Measurements from ENCODE around the gene CHCHD1.
"Not testable (repeated sequence)": the region's sequence is repeated elsewhere in the genome, so short reads cannot be mapped to it uniquely, and the experiment has no call there.

Gene CHCHD1

DNA sequence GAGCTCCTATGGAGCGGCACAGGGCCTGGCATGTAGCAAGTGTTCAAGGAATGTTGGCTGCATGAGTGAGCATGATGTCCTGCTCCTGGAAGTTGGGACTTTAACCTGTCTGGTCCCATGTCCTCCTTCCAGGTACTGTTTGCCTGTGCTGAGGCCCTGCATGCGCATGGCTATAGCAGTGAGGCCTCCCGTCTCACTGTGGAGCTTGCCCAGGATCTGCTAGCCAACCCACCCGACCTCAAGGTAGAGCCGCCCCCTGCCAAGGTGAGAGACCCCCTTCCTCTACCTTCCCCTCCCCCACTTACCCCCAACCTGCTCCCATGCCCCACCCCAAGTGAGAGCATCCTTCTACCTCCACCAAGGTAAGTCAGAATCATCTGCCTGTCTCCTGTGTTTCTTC lies 11.6 kb downstream of the CHCHD1 start:
- no peak for DNase-seq (ENCODE audit: low read depth)

DNA sequence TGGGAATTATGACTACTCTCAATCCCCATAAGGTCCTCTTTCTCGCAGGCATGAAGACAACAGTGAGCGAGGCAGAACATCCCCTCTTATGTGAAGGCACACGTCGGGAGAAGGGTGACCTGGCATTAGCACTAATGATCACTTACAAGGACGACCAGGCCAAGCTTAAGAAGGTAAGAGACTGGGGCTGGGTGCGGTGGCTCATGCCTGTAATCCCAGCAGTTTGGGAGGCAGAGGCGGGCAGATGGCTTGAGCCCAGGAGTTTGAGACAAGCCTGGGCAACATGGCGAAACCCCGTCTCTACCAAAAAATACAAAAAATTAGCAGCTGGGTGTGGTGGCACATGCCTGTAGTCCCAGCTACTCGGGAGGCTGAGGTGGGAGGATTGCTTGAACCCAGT lies 13.6 kb downstream of the CHCHD1 start:
- not testable (repeated sequence) for DNase-seq (ENCODE audit: low read depth)

DNA sequence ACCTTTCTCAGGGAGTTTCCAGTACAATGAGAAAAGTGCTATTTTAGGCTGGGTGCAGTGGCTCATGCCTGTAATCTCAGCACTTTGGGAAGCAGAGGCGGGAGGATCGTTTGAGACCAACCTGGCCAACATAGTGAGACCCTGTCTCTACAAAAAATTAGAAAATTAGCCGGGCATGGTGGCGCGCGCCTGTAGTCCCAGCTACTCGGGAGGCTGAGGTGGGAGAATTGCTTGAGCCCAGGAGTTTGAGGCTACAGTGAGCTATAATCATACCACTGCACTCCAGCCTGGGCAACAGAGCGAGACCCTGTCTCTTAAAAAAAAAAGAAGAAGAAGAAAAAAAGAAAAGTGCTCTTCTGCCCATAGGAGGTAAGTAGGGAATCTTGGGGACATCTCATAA lies 14.2 kb downstream of the CHCHD1 start:
- DNase-seq (ENCODE audit: low read depth) = not testable (repeated sequence)

DNA sequence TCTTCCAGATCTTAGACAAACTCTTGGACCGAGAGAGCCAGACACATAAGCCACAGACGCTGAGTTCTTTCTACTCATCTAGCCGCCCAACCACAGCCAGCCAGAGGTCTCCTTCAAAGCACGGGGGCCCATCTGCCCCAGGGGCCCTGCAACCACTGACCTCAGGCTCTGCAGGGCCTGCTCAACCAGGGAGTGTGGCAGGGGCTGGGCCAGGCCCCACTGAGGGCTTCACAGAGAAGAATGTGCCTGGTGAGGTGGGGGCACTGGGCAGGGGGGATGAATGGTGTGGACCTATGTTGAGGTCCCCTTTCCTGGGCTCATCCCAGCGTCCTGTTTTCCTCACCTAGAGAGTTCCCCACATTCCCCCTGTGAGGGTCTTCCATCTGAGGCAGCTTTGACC lies 14.9 kb downstream of the CHCHD1 start:
- DNase-seq (ENCODE audit: low read depth) = no peak

GRCh38 chr10:73797324-73798025 lies 15.6 kb downstream of the CHCHD1 start:
- DNase-seq (ENCODE audit: low read depth) = no peak

DNA sequence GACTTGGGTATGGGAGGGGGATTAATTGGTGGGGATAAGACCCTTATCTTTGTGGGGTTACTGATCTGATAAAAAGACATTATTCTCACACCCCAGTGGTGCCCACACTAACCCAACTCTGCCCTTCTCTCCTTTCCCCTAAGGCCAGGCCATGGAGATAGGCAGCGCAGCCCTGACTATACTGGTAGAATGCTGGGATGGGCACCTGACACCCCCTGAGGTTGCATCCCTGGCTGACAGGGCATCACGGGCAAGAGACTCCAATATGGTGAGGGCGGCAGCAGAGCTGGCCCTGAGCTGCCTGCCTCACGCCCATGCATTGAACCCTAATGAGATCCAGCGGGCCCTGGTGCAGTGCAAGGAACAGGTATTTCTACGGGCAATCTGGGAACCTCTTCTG lies 16.2 kb downstream of the CHCHD1 start:
- no peak for DNase-seq (ENCODE audit: low read depth)

DNA sequence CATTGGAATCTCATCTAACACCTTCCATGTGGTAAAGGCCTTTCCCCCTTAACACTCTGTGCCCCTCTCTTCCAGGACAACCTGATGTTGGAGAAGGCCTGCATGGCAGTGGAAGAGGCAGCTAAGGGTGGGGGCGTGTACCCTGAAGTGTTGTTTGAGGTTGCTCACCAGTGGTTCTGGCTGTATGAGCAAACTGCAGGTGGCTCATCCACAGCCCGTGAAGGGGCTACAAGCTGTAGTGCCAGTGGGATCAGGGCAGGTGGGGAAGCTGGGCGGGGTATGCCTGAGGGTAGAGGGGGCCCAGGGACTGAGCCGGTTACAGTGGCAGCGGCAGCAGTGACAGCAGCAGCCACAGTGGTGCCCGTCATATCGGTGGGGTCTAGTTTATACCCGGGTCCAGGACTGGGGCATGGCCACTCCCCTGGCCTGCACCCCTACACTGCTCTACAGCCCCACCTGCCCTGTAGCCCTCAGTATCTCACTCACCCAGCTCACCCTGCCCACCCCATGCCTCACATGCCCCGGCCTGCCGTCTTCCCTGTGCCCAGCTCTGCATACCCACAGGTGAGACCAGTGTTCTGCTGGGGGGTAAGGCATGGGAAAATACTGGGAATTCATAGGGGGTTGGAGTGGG lies 17.2 kb downstream of the CHCHD1 start:
- no peak for DNase-seq (ENCODE audit: low read depth)

- DNase-seq (ENCODE audit: low read depth) = no peak
Measured at GRCh38 chr10:73799899-73800559, 18.2 kb downstream of the CHCHD1 start.

DNA sequence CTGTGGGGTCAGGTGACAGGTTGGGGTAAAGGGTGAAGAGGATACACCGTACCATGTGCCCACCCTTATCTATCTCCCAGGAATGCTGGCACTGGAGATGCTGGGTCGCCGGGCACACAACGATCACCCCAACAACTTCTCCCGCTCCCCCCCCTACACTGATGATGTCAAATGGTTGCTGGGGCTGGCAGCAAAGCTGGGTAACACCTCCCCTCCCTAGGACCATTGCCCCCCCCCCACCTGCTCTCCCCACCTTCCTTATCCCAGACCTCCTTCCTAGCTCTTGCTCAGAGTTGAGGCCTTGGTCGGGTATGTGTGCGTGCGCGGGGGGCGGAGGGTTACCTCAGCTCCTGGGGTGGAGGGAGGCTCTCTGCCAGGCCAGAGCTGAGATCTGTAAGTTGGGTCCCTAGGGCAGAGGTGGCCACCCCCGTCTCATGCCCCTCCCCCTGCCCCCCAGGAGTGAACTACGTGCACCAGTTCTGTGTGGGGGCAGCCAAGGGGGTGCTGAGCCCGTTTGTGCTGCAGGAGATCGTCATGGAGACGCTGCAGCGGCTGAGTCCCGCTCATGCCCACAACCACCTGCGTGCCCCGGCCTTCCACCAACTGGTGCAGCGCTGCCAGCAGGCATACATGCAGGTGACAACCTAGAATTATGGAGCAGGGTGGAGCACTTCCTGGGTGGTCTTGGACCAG lies 18.9 kb downstream of the CHCHD1 start:
- DNase-seq (ENCODE audit: low read depth) = no peak

DNA sequence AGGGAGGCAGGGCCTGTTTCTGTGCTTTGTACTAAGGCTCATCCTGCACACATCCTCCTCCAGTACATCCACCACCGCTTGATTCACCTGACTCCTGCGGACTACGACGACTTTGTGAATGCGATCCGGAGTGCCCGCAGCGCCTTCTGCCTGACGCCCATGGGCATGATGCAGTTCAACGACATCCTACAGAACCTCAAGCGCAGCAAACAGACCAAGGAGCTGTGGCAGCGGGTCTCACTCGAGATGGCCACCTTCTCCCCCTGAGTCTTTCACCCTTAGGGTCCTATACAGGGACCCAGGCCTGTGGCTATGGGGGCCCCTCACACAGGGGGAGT lies 19.4 kb downstream of the CHCHD1 start:
- no peak for DNase-seq (ENCODE audit: low read depth)

- no peak for DNase-seq (ENCODE audit: low read depth)
Measured at GRCh38 chr10:73802276-73802991, 20.6 kb downstream of the CHCHD1 start.

- DNase-seq (ENCODE audit: low read depth) = no peak
Measured at GRCh38 chr10:73803680-73804286, 21.9 kb downstream of the CHCHD1 start.

DNA sequence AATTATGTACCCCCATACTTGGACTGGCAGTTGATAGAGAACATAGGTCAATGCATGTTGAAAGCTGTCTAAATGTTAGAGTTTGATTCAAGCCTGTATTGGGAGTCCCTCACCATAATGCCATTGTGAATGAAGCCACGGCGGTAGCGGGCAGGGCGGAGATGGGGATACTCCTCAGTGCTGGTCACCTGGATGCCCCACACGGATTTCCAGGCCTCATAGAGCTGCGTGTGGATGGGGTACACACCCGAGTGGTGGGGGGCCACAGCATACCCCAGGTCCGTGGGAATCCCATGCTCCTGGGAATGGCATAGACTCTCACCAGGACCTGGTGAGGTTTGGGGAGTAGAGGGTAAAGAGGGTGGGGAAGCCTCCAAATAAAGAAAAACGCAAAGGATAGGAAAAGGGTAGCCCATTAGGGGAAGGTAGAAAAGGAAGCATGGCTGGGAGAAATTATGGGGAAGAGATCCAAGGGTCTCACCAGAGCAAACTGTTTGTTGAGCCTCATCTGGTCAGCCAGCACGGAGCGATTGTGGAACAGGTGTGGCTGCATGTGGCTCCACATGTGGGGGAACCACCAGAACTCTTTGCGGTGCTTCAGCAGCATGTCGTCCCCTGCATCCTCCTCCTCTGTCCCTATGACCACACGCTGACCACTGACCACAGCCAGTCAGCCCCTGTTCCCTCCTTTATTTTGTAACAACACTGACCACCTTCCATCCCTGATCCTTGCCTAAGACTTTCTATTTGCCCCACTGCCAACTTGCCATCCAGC lies 24.5 kb downstream of the CHCHD1 start:
- DNase-seq (ENCODE audit: low read depth) = no peak

DNA sequence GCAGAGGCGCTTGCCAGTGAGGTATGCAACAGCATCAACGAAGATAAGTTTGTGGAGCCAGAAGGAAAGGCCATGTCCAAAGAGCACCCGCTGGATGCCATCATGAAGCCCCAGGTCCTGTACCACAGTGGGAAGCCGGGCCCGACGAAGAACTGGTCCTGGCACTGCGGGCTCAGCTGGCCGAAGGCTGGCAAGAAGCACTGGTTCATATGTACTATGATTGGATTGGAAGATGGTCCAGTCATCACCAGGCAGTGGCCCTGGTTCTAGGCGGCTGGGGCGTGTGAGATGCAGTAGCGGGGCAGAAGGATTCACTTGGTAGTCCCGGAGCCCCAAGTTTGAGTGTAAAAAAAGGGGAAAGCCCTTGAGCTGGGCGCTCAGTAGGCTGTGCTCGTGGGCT lies 25.6 kb downstream of the CHCHD1 start:
- DNase-seq (ENCODE audit: low read depth) = no peak

GRCh38 chr10:73808021-73808815 lies 26.4 kb downstream of the CHCHD1 start:
- no peak for DNase-seq (ENCODE audit: low read depth)

DNA sequence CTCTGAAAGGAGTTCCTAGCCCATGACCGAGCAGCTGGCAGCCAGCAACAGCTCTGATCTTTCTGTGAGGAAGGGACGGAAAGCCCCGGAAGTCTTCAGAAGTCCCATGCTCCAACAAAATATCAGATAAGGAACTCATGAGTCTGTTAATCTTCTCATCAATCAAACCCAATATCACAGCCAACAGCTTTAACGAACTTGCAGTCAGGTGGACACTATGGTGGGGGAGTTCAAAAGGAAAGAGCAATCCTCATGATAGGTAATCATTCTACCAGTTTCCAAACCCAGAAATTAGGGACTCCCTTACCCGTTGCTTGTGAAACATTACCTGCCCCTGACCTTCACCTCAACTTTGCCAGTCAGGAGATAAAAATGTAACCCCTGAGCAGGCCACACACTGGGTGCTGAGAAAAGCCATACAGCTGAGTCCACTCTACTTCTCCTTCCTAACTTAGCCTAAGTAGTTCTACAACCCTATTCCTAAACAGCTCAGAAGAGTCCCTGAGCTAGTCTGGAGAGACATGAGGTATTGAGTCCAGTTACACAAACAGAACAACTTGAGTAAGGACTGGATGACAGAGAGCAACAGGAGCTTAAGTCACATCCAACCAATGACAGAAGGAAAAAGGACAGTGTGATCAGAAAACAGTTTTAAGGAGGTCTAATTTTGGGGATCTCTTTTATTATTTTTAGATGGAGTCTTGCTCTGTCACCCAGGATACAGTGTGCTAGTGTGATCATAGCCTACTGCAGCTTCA lies 27.4 kb downstream of the CHCHD1 start:
- DNase-seq (ENCODE audit: low read depth) = no peak

DNA sequence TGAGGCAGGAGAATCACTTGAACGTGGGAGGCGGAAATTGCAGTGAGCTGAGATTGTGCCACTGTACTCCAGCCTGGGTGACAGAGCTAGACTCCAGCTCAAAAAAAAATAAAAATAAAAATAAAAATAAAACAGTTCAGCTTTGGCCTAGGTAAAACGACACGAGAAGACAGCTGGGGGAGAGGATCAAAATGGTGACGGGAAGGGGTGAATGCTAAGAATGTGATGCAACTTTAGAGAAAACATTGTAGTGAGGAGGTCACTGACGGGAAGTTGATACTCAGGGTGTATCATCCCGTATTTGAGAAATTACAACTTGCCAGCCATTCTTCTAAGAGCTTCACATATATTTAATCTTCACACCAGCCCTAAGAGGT lies 28.5 kb downstream of the CHCHD1 start:
- no peak for DNase-seq (ENCODE audit: low read depth)

- peak; percentile 12 for DNase-seq (ENCODE audit: low read depth)
Measured at GRCh38 chr10:73810735-73811465, 29.1 kb downstream of the CHCHD1 start.

- DNase-seq (ENCODE audit: low read depth) = no peak
Measured at GRCh38 chr10:73812657-73813056, 30.8 kb downstream of the CHCHD1 start.
